D721Med (cell line): Measurements from ENCODE around the gene TACR2.

Experiments used
- DNase-seq: peaks from one replicate; pipeline ENCODE4 v3.0.0; 2011; ENCODE audit warnings: low spot score; ENCODE audit not compliant: insufficient read length
- FAIRE-seq: peaks from 2 replicates; lab custom pipeline; 2011; peaks lifted over from hg19 to GRCh38; lab: Jason Lieb, UNC
- TF ChIP-seq, protein P1 (sequence below): IDR thresholded peaks from 2 replicates; pipeline ENCODE4 v1.5.1; 2012; ENCODE audit warnings: mild to moderate bottlenecking, control low read depth; ENCODE audit not compliant: insufficient read depth; ENCODE audit errors: missing control alignments

Gene TACR2

DNA sequence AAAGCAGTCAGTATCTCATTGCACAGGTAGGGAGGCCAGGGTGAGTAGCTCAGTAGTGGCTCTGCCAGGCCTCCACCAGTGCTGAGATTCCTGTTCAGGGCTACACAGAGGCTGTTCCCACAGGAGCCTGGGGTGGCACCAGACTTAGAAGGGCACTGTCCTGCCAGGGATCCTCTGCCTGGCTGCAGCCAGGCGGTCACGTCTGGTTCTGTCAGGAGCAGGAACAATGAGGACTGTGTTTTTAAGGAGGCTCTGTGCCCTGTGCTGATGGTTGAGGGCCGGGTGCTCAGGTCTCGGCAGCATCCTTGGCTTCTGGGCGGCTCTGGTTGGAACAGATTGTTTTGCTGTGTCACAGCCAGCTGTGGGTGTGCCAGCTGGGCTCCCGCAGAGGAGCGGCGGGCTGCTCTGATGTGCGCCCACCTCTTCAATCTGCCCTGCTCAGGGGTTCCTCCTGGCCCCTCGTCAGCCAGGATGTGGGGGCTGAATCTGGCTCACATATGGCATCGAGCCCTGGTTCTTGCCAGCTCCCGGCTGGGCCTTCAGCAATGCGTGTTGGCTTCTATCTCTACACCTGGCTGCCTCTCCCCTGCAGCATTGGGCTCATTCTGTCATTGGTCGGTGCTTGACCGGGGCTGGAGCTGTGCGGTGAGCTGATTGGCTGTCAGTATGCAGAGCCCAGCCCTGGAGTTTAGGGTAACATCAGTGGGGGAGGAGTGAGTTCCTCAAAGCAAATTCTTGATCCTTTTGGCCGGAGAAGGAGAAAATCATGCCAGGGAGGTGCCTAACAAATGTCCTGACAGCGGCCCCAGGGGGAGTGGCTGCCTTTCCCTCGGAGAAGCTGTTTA lies 41.2 kb downstream of the TACR2 start:
- no peak for FAIRE-seq
- DNase-seq, result no peak
- TF ChIP-seq, protein P1, sequence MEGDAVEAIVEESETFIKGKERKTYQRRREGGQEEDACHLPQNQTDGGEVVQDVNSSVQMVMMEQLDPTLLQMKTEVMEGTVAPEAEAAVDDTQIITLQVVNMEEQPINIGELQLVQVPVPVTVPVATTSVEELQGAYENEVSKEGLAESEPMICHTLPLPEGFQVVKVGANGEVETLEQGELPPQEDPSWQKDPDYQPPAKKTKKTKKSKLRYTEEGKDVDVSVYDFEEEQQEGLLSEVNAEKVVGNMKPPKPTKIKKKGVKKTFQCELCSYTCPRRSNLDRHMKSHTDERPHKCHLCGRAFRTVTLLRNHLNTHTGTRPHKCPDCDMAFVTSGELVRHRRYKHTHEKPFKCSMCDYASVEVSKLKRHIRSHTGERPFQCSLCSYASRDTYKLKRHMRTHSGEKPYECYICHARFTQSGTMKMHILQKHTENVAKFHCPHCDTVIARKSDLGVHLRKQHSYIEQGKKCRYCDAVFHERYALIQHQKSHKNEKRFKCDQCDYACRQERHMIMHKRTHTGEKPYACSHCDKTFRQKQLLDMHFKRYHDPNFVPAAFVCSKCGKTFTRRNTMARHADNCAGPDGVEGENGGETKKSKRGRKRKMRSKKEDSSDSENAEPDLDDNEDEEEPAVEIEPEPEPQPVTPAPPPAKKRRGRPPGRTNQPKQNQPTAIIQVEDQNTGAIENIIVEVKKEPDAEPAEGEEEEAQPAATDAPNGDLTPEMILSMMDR, result no peak

DNA sequence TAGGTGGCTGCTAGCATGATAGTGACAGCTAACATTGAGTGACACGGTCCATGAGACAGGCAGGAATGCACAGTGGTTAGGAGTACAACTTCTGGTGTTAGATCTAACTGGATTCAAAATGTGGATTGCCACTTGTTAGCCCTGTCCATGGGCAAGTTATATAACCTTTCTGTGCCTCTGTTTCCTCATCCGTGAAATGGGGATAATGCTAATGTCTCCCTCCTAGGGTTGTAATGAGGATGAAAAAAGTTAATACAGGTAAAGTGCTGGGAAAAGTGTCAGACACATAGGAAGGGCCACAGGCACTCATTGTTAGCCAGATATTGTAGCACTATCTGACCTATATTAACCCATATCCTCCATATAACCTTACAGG lies 41.8 kb downstream of the TACR2 start:
- TF ChIP-seq, protein P1, result no peak
- FAIRE-seq (no peak), DNase-seq (no peak)

DNA sequence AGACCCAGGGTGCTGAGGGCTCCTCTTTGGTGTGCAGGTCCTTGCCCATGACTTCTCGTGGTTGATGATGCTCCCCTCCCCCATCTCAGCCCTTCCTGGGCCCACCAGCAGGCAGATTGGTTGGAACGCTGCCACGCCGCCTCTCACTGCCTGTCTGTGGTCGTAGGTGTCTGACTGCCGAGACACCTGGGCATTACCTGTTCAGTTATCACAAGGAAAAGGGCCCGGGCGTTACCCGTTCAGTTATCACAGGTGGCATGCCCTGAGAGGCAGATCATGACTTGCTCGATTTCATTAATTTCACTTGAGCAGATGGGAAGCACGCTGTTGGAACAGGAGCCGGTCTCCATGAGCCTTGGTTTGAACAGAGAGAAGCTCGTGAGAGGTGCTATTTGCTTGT lies 42.5 kb downstream of the TACR2 start:
- TF ChIP-seq, protein P1, result no peak
- no peak for FAIRE-seq
- DNase-seq, result no peak

DNA sequence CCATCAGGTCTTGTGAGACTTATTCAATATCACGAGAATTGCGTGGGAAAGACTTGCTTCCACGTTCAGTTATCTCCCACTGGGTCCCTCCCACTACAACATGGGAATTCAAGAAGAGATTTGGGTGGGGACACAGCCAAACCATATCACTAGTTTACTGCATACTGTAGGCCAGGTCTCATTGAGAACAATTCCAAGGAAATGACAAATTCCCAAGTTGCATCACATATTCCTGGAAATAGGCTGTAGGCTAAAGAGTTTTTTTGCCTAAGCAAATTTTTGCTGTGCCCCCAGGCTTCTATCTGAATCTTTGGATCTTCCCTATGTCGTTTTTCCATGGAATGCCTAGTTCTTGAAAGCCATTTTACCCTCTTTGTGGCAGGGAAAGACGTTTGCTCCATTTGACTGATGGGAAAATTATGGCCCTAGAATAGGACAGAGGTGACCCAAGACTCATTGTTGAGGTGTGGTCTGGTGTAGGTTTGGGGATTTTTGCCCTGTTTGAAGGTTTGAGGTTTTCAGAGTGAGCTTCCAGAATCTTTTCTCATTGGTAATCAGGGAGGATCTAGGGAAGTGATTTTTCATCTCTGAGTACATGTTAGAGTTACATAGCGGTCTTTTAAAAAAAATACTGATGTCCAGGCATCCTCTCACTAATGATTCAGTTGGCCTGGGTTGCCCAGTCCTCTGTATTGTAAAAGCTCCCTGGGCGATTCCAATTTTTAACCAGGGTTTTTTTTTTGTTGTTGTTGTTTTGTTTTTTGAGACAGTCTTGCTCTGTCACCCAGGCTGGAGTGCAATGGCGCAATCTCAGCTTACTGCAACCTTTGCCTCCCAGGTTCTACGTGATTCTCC lies 44.4 kb downstream of the TACR2 start:
- TF ChIP-seq, protein P1, result no peak
- DNase-seq (no peak), FAIRE-seq (no peak)

DNA sequence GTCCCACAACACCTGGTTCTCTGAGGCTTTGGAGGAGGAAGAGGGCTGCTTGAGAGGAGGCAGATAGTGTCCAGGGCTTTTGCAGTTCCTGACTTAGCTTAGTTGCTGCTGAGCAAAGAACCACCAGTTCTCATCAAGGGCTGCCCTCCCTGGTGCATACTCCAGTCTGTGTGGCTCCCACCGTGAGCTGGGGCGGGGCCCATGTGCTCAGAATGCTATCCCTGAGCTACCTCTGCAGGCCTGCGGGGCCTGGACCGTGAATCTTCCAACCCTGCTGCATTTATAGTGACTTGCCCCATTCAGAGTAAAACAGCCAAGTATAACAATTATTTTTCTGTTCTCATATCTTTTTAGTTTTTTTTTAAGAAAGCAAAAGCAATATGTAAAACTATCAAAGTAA lies 49.2 kb downstream of the TACR2 start:
- TF ChIP-seq, protein P1, result no peak
- no peak for FAIRE-seq
- no peak for DNase-seq

DNA sequence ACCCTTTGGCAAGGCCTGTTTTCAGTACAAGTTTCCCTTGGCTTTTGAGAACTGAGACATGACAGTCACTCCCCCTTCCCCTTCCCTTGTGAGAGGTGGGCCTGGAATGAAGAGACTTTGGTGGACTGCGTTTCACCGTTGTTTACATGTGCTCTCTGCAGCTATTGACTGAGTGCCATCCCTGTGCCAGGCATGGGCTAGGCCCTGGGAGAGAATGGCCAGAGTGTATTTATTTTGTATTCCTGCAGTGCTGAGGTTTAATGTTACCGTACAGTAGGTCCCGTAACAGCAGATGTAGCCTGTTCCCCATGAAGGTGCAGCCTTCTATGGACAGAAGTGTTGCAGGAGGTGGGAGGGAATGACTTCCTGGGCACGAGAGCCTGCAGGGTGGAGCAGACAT lies 50.0 kb downstream of the TACR2 start:
- DNase-seq, result no peak
- no peak for FAIRE-seq
- TF ChIP-seq, protein P1, result no peak
